Retina (tissue), 1 donor: ENCODE data around the gene G6PC2.
"Not testable (repeated sequence)": the region's sequence is repeated elsewhere in the genome, so short reads cannot be mapped to it uniquely, and the experiment has no call there.

Experiments used
- DNase-seq: peaks from one replicate; pipeline ENCODE4 v3.0.0-alpha.2; 2016

The G6PC2 gene

GRCh38 chr2:168907940-168908662 is 7.0 kb downstream of the G6PC2 start:
- no peak for DNase-seq

GRCh38 chr2:168910330-168910729 is 9.2 kb downstream of the G6PC2 start:
- DNase-seq: peak; percentile 21

- DNase-seq: no peak
Observed at GRCh38 chr2:168912466-168912865, 11.4 kb downstream of the G6PC2 start.

GRCh38 chr2:168912901-168913369 is 11.8 kb downstream of the G6PC2 start:
- peak; percentile 80 for DNase-seq

GRCh38 chr2:168913495-168913894 is 12.4 kb downstream of the G6PC2 start:
- DNase-seq: no peak

- DNase-seq: no peak
Observed at GRCh38 chr2:168915441-168916330, 14.6 kb downstream of the G6PC2 start.

- DNase-seq: no peak
Observed at GRCh38 chr2:168916331-168916675, 15.2 kb downstream of the G6PC2 start.

GRCh38 chr2:168920504-168921157 is 19.5 kb downstream of the G6PC2 start:
- DNase-seq: no peak

- no peak for DNase-seq
Observed at GRCh38 chr2:168926621-168927386, 25.7 kb downstream of the G6PC2 start.

GRCh38 chr2:168928113-168928831 is 27.2 kb downstream of the G6PC2 start:
- no peak for DNase-seq

GRCh38 chr2:168929031-168929430 is 27.9 kb downstream of the G6PC2 start:
- no peak for DNase-seq

GRCh38 chr2:168930242-168930641 is 29.2 kb downstream of the G6PC2 start:
- DNase-seq: no peak

GRCh38 chr2:168932174-168932573 is 31.1 kb downstream of the G6PC2 start:
- not testable (repeated sequence) for DNase-seq

GRCh38 chr2:168934826-168935225 is 33.7 kb downstream of the G6PC2 start:
- no peak for DNase-seq

- no peak for DNase-seq
Observed at GRCh38 chr2:168935810-168936581, 34.9 kb downstream of the G6PC2 start.

GRCh38 chr2:168939061-168939460 is 38.0 kb downstream of the G6PC2 start:
- no peak for DNase-seq

GRCh38 chr2:168939918-168940317 is 38.8 kb downstream of the G6PC2 start:
- DNase-seq: no peak

- no peak for DNase-seq
Observed at GRCh38 chr2:168941297-168941696, 40.2 kb downstream of the G6PC2 start.

- DNase-seq: no peak
Observed at GRCh38 chr2:168944065-168944464, 43.0 kb downstream of the G6PC2 start.

GRCh38 chr2:168945508-168945907 is 44.4 kb downstream of the G6PC2 start:
- no peak for DNase-seq

GRCh38 chr2:168948621-168949212 is 47.6 kb downstream of the G6PC2 start:
- no peak for DNase-seq
